NCI-H128 (cell line): Measurements from ENCODE around the gene MRPL14.

Experiments used
- DNase-seq: peaks from one replicate; lab custom pipeline; 2025; ENCODE audit not compliant: unreplicated experiment; lab: John Stamatoyannopoulos, UW

MRPL14 gene

DNA sequence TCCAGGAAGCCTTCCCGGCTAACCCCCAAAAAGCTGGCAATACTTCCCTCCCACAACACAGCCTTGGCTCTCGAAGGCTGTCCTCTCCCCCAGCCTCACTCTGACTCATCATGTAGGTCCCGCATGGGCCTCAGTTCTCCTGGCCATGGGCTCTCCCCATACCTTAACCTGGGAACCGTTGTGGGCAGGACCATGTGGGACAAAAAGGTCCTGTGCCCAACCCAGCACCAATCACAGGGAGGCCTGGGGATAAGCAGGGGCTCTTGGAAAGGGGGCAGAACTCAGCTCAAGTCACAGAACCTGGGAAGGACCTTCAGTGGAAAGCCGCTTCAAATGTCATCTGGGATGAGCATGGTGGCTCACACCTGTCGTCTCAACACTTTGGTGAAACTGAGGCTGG, 45.5 kb downstream of the MRPL14 start:
- no peak for DNase-seq

- DNase-seq: no peak
Observed at GRCh38 chr6:44080561-44081521, 46.4 kb downstream of the MRPL14 start.

DNA sequence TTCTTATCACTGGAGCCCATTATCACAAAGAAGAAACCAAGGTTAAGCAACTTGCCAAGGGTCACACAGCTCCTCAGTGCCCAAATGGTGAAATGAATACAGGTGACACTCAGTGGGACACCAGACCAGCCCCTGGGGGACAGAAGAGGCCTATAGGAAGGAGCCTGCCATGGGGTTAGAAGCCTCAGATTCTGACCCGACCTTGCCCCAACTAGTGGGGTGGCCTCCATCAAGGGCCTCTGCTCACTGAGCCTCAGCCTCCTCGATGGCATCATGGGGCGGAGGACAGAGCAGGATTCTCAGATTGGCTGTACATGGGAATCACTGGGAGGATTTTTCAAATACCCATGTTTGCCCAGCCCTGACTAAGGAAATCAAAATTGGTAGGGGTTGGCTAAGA, 47.6 kb downstream of the MRPL14 start:
- DNase-seq: no peak

- DNase-seq: no peak
Observed at GRCh38 chr6:44078827-44079671, 48.2 kb downstream of the MRPL14 start.

GRCh38 chr6:44078219-44078826, 48.9 kb downstream of the MRPL14 start:
- DNase-seq: no peak

GRCh38 chr6:44077214-44077946, 49.9 kb downstream of the MRPL14 start:
- no peak for DNase-seq

- DNase-seq: no peak
Observed at GRCh38 chr6:44076356-44077213, 50.7 kb downstream of the MRPL14 start.

GRCh38 chr6:44075647-44076355, 51.5 kb downstream of the MRPL14 start:
- DNase-seq: no peak

DNA sequence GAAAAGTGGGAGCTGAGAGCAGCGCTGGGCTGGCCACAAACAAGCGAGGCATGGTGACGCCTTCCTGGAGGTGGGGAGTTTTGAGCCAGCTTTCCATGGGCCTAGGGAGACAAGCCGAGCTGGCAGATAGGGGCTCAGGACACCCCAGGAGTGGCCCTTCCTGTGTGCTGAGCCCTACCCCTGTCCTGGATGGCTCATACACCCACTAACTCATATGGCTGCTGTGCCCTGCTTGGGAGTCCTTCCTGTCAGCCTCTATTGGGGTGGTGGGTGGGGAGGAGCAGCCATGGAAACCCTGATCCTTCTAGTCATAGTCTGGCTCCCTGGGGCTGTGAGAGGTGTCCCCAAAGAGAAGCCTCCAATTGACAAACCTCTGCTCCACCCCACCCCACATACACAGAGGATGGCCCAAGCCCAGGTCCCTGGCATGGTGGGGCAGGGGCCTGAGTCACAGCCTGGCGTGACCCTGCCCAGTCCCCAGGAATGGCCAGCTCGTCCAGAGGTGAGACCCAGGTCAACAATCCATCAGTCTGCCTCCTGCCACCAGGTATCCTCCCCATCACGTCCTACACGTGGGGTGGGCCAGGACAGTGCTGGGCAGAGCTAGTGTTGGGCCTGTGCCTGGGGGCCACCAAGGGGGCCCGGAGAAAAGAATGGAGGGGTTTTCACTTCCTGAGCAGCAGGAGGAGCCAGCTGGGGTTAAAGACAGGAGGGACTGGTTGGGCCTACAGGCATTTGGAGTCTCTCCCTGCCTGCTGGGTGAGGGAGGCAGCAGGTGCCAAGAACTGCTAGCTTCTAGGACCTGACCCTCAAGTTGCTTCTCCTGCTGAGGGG, 52.2 kb downstream of the MRPL14 start:
- DNase-seq: no peak

DNA sequence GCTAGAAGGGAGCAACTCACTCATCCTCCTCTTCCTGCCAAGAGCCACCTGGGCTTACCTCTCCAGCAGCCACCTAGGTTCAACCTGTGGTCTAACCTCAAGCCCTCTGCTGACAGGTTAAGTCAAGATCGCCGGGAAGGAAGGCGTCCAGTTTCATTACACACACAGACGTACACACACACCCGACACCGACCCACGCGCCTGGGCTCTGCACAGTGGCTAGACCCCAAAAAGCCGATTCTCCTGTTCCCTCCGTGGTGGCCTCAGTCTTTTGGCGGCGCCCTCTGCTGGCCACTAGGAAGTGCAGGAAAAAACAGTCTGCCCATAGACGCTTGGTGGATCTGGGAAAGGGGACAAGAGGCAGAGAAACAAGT, 52.8 kb downstream of the MRPL14 start:
- DNase-seq: no peak

GRCh38 chr6:44073612-44074438, 53.4 kb downstream of the MRPL14 start:
- no peak for DNase-seq

DNA sequence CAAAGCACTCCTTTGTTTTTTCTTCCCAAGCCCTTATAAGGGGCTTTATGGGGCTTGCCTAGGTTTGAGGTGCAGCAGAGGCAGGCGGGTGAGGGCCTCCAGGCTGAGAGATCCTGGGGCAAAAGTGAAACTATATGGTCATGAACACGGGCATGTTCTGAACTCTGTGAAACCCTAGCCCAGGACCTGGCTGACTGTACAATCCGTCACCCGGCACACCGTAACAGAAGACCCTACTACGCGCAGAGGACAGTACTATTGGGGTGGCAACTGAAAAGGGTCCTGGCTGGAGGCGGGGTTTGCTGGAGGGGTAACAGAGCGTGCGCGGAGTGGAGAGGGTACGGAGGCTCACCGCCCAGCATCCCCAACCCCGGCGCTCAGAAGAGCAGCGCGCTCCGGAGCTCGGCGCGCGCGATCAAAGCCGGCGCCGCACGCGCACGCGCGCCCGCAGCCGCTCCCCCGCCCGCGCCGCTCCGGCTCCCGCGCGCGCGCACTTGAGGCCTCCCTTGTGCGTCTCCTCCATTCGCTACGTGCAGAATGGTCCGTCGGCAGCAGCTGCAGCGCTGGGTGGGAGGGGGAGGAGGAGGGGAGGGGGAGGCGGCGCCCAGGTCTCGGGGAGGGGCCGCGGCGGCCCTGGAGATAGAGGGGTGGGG, 54.2 kb downstream of the MRPL14 start:
- no peak for DNase-seq

DNA sequence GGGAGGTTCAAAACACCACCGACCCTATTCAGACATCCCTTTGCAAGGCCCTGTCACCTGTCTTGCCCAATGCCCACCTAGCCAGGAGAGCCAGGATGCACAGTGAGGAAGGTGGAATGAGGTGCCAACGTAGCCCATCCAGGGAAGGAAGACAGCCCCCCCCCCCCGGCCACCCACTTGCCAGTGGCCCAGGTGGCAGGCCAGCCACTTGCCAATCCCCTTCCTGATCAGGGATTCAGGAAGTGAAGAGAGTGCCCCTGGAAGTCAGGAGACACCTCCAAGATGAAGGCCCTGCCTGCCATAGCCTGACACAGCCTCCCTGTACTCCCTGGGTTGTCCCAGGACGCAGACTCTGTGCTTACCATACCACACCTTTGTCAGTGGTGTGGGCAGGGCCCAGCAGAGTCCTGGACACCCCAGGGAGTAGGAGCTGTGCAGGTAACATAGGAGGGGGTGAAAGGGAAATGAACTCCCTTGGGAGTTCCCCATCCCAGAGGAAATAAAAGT, 54.7 kb downstream of the MRPL14 start:
- no peak for DNase-seq

- no peak for DNase-seq
Observed at GRCh38 chr6:44071670-44072451, 55.4 kb downstream of the MRPL14 start.

- DNase-seq: no peak
Observed at GRCh38 chr6:44068607-44069296, 58.5 kb downstream of the MRPL14 start.
